IPS DF 6.9 (cell line): ENCODE measurements around the gene SOX12.
A peak's percentile ranks its signal among the peaks of the same experiment; 100 is the strongest.

Experiments used
- DNase-seq: peaks from one replicate; pipeline ENCODE4 v3.0.0-alpha.2; 2013; ENCODE audit warnings: low read depth, low spot score
- H3K27ac ChIP-seq: one replicate; pipeline ENCODE4 v1.5.1; 2013; ENCODE audit warnings: low read length, control low read depth
- H3K27me3 ChIP-seq: 2 replicates; pipeline ENCODE4 v1.6.1; 2013; ENCODE audit warnings: mild to moderate bottlenecking, low read length; ENCODE audit not compliant: control insufficient read depth, insufficient read depth
- H3K36me3 ChIP-seq: 2 replicates; pipeline ENCODE4 v1.6.1; 2013; ENCODE audit warnings: low read length; ENCODE audit not compliant: control insufficient read depth, insufficient read depth
- H3K4me1 ChIP-seq: 2 replicates; pipeline ENCODE4 v1.6.1; 2013; ENCODE audit warnings: low read length; ENCODE audit not compliant: control insufficient read depth, insufficient read depth
- H3K4me3 ChIP-seq: 2 replicates; pipeline ENCODE4 v1.5.1; 2013; ENCODE audit warnings: mild to moderate bottlenecking, low read length
- H3K9me3 ChIP-seq: 2 replicates; pipeline ENCODE4 v1.6.1; 2013; ENCODE audit warnings: low read length, inconsistent platforms; ENCODE audit not compliant: control insufficient read depth, insufficient read depth
- WGBS: extraction: QIAGEN DNeasy Blood & Tissue Kit; methylation state at CpG from one replicate; pipeline ENCODE4 v1.1.7; 2013; ENCODE audit warnings: mixed read lengths, missing lambda C conversion rate; ENCODE audit not compliant: insufficient read length, insufficient coverage; 5-methylcytosine and 5-hydroxymethylcytosine counted together

The SOX12 gene

GRCh38 chr20:325045-325888 lies at the start of gene SOX12:
Gene SOX12 (plus strand): TSS chr20:325552. CDS start chr20:325925, 373 bp downstream.
- DNase-seq = peak; percentile 89
- no peaks in the 10 kb centered on the region for H3K36me3 ChIP-seq
- no peaks in the 10 kb centered on the region for H3K9me3 ChIP-seq
- WGBS = no CpG with 5 or more reads among the region's 106 CpGs
- no peaks in the 10 kb centered on the region for H3K27me3 ChIP-seq
- peak within 1 kb of the TSS; percentile 75 for H3K4me3 ChIP-seq
- peaks cover 5% of the 10 kb centered on the region; the same call in 1 of the 2 replicates for H3K4me1 ChIP-seq
- H3K27ac ChIP-seq = no peak within 1 kb of the TSS

- Histone ChIP-seq H3K27ac (no peak overlapping the region), H3K4me3 (no peak overlapping the region), H3K36me3 (peaks cover 9% of the 10 kb centered on the region), H3K4me1 (no peaks in the 10 kb centered on the region), H3K27me3 (no peaks in the 10 kb centered on the region), H3K9me3 (no peaks in the 10 kb centered on the region)
- DNase-seq = no peak
- WGBS = no CpG with 5 or more reads among the region's 7 CpGs
These were observed 49.6 kb upstream of the SOX12 start for GRCh38 chr20:275791-276190.

- H3K4me1 ChIP-seq = no peaks in the 10 kb centered on the region
- no CpG with 5 or more reads among the region's 12 CpGs for WGBS
- H3K4me3 ChIP-seq = no peak overlapping the region
- no peaks in the 10 kb centered on the region for H3K27me3 ChIP-seq
- H3K36me3 ChIP-seq = peaks cover 9% of the 10 kb centered on the region
- DNase-seq = no peak
- H3K27ac ChIP-seq = no peak overlapping the region
- H3K9me3 ChIP-seq = no peaks in the 10 kb centered on the region
These were observed 48.5 kb upstream of the SOX12 start for GRCh38 chr20:276620-277495.

- no peak overlapping the region for H3K4me3 ChIP-seq
- H3K4me1 ChIP-seq = no peaks in the 10 kb centered on the region
- peaks cover 9% of the 10 kb centered on the region for H3K36me3 ChIP-seq
- H3K9me3 ChIP-seq = no peaks in the 10 kb centered on the region
- no peak for DNase-seq
- no peaks in the 10 kb centered on the region for H3K27me3 ChIP-seq
- WGBS = no CpG with 5 or more reads among the region's 3 CpGs
- H3K27ac ChIP-seq = no peak overlapping the region
These were observed 47.9 kb upstream of the SOX12 start for GRCh38 chr20:277496-277781.

GRCh38 chr20:278181-278580 lies 47.2 kb upstream of the SOX12 start:
- whole genome bisulfite sequencing = no CpG with 5 or more reads among the region's 5 CpGs
- H3K4me3 ChIP-seq = no peak overlapping the region
- no peaks in the 10 kb centered on the region for H3K9me3 ChIP-seq
- H3K27ac ChIP-seq = no peak overlapping the region
- H3K27me3 ChIP-seq = no peaks in the 10 kb centered on the region
- DNase-seq = no peak
- peaks cover 9% of the 10 kb centered on the region for H3K36me3 ChIP-seq
- H3K4me1 ChIP-seq = no peaks in the 10 kb centered on the region

GRCh38 chr20:278607-279571 lies 46.5 kb upstream of the SOX12 start:
- Histone ChIP-seq H3K36me3 (peaks cover 9% of the 10 kb centered on the region), H3K4me1 (no peaks in the 10 kb centered on the region), H3K4me3 (no peak overlapping the region), H3K9me3 (no peaks in the 10 kb centered on the region), H3K27me3 (no peaks in the 10 kb centered on the region), H3K27ac (no peak overlapping the region)
- no peak for DNase-seq
- WGBS = no CpG with 5 or more reads among the region's 88 CpGs

- DNase-seq = no peak
- Histone ChIP-seq H3K27ac (no peak overlapping the region), H3K4me1 (no peaks in the 10 kb centered on the region), H3K27me3 (no peaks in the 10 kb centered on the region), H3K36me3 (no peaks in the 10 kb centered on the region), H3K4me3 (no peak overlapping the region), H3K9me3 (no peaks in the 10 kb centered on the region)
- WGBS = no CpG with 5 or more reads among the region's 3 CpGs
These were observed 41.2 kb upstream of the SOX12 start for GRCh38 chr20:284172-284571.

- Histone ChIP-seq H3K36me3 (no peaks in the 10 kb centered on the region), H3K9me3 (no peaks in the 10 kb centered on the region), H3K4me3 (no peak overlapping the region), H3K27ac (no peak overlapping the region), H3K4me1 (no peaks in the 10 kb centered on the region), H3K27me3 (no peaks in the 10 kb centered on the region)
- no CpG with 5 or more reads among the region's 2 CpGs for whole genome bisulfite sequencing
- no peak for DNase-seq
These were observed 38.8 kb upstream of the SOX12 start for GRCh38 chr20:286508-286907.

- Histone ChIP-seq H3K4me3 (no peak overlapping the region), H3K4me1 (no peaks in the 10 kb centered on the region), H3K36me3 (no peaks in the 10 kb centered on the region), H3K27ac (no peak overlapping the region), H3K27me3 (no peaks in the 10 kb centered on the region), H3K9me3 (no peaks in the 10 kb centered on the region)
- DNase-seq = no peak
- no CpG with 5 or more reads among the region's 3 CpGs for WGBS
These were observed 36.2 kb upstream of the SOX12 start for GRCh38 chr20:288956-289692.
